Smooth muscle cell (in vitro differentiated cells): ENCODE results near the gene RUFY1. TPM values are rescaled to one million over a fixed set of nuclear protein-coding genes. Genes with fewer than 3 reads are reported as not detected.
"Not testable (repeated sequence)": the region's sequence is repeated elsewhere in the genome, so short reads cannot be mapped to it uniquely, and the experiment has no call there.

ENCODE experiments used
- DNase-seq: peaks from one replicate; lab custom pipeline; 2025; ENCODE audit not compliant: unreplicated experiment; lab: John Stamatoyannopoulos, UW
- H2AFZ ChIP-seq: fragments of 200-600 bp; sonication (generic); 2 replicates; pipeline ENCODE4 v1.6.0; 2016; ENCODE audit warnings: antibody characterized with exemption, low read depth, mild to moderate bottlenecking
- H3F3A ChIP-seq: fragments of 200-600 bp; sonication (generic); 2 replicates; pipeline ENCODE4 v1.6.0; 2017; ENCODE audit warnings: antibody characterized with exemption, low read depth
- H3K27ac ChIP-seq: fragments of 200-600 bp; sonication (generic); 2 replicates; pipeline ENCODE4 v1.5.1; 2016; ENCODE audit warnings: low read depth, mild to moderate bottlenecking
- H3K27me3 ChIP-seq: fragments of 200-600 bp; sonication (generic); 2 replicates; pipeline ENCODE4 v1.6.1; 2016; ENCODE audit warnings: low read depth, mild to moderate bottlenecking
- H3K36me3 ChIP-seq: fragments of 200-600 bp; sonication (generic); 2 replicates; pipeline ENCODE4 v1.5.1; 2016; ENCODE audit warnings: low read depth
- H3K4me1 ChIP-seq: fragments of 200-600 bp; sonication (generic); 2 replicates; pipeline ENCODE4 v1.5.1; 2016; ENCODE audit warnings: low read depth
- H3K4me2 ChIP-seq: fragments of 200-600 bp; sonication (generic); 2 replicates; pipeline ENCODE4 v1.6.0; 2016; ENCODE audit warnings: mild to moderate bottlenecking
- H3K4me3 ChIP-seq: fragments of 200-600 bp; sonication (generic); 2 replicates; pipeline ENCODE4 v1.5.1; 2016; ENCODE audit warnings: mild to moderate bottlenecking
- H3K79me2 ChIP-seq: fragments of 200-600 bp; sonication (generic); 2 replicates; pipeline ENCODE4 v1.6.0; 2016; ENCODE audit warnings: low read depth, mild to moderate bottlenecking
- H3K9ac ChIP-seq: fragments of 200-600 bp; sonication (generic); 2 replicates; pipeline ENCODE4 v1.6.0; 2016; ENCODE audit warnings: low read depth
- H3K9me3 ChIP-seq: fragments of 200-600 bp; sonication (generic); replicated peaks from 2 replicates; pipeline ENCODE4 v1.5.1; 2016; ENCODE audit warnings: low read depth
- H4K20me1 ChIP-seq: fragments of 200-600 bp; sonication (generic); 2 replicates; pipeline ENCODE4 v1.6.0; 2016; ENCODE audit warnings: low read depth
- CTCF ChIP-seq: fragments of 200-600 bp; sonication (generic); IDR thresholded peaks from 2 replicates; pipeline ENCODE4 v1.5.1; 2017; ENCODE audit warnings: borderline replicate concordance, mild to moderate bottlenecking, antibody characterized with exemption; ENCODE audit not compliant: insufficient read depth, poor library complexity, severe bottlenecking
- WGBS: methylation state at CpG from one replicate; pipeline ENCODE4 v1.1.7; 2016; ENCODE audit warnings: low lambda C conversion rate; 5-methylcytosine and 5-hydroxymethylcytosine counted together
- polyA plus RNA-seq: library from polyadenylated mRNA; unstranded; fragments of >200 nt; fragmentation: Nextera tagmentation; extraction: Ambion mirVana; gene quantifications from 2 replicates; pipeline ENCODE4 v1.2.1, GENCODE V29; 2016
- total RNA-seq: library from RNA; depleted of rRNA; stranded (reverse); fragments of >200 nt; gene quantifications from 2 replicates; pipeline ENCODE4 v1.2.3, GENCODE V29; 2014

RUFY1 gene
- total and polyA plus RNA-seq, 2 experiments from 2014 or later: 23.8 to 26.4 TPM

GRCh38 chr5:179509845-179510244 lies 40.5 kb upstream of the RUFY1 start:
- WGBS: 83% methylated on average over 1 of the region's 1 CpG
- no peaks in the 10 kb centered on the region for H3K79me2 ChIP-seq
- no peak overlapping the region for H3K4me3 ChIP-seq

GRCh38 chr5:179512452-179513000 lies 37.8 kb upstream of the RUFY1 start:
- WGBS: 95% methylated on average over 15 of the region's 15 CpGs
- Histone ChIP-seq H3K4me3 (no peak overlapping the region), H3K27ac (no peak overlapping the region), H3K79me2 (no peaks in the 10 kb centered on the region), H3K4me2 (no peak overlapping the region), H3K27me3 (no peaks in the 10 kb centered on the region), H3K4me1 (no peaks in the 10 kb centered on the region), H3F3A (no peaks in the 10 kb centered on the region), H4K20me1 (no peaks in the 10 kb centered on the region), H3K36me3 (no peaks in the 10 kb centered on the region), H3K9ac (no peak overlapping the region), H2AFZ (no peak overlapping the region), H3K9me3 (no peaks in the 10 kb centered on the region)
- no peak for TF ChIP-seq CTCF
- no peak for DNase-seq

More at GRCh38 chr5:179509845-179510244, 40.5 kb upstream of the RUFY1 start:
- Histone ChIP-seq H3K4me1 (no peaks in the 10 kb centered on the region), H3K36me3 (no peaks in the 10 kb centered on the region), H3K4me2 (no peak overlapping the region), H3K27ac (no peak overlapping the region), H2AFZ (no peak overlapping the region), H3K9me3 (no peaks in the 10 kb centered on the region), H3F3A (no peaks in the 10 kb centered on the region), H3K9ac (no peak overlapping the region), H3K27me3 (no peaks in the 10 kb centered on the region), H4K20me1 (no peaks in the 10 kb centered on the region)
- no peak for DNase-seq
- no peak for TF ChIP-seq CTCF

GRCh38 chr5:179515501-179515900 lies 34.9 kb upstream of the RUFY1 start:
- not testable (repeated sequence) for H3F3A ChIP-seq, H3K79me2 ChIP-seq, H3K4me3 ChIP-seq, H4K20me1 ChIP-seq, H3K27me3 ChIP-seq, H3K36me3 ChIP-seq, DNase-seq, H3K4me2 ChIP-seq, H3K9me3 ChIP-seq, H3K9ac ChIP-seq, H3K4me1 ChIP-seq, H3K27ac ChIP-seq, H2AFZ ChIP-seq
- 73% methylated on average over 7 of the region's 7 CpGs for WGBS

- Histone ChIP-seq H3K4me1 (no peaks in the 10 kb centered on the region), H3K79me2 (no peaks in the 10 kb centered on the region), H4K20me1 (no peaks in the 10 kb centered on the region), H3K4me2 (no peak overlapping the region), H3K27me3 (no peaks in the 10 kb centered on the region), H3K9me3 (no peaks in the 10 kb centered on the region), H3K36me3 (no peaks in the 10 kb centered on the region), H3F3A (no peaks in the 10 kb centered on the region), H3K4me3 (no peak overlapping the region), H3K27ac (no peak overlapping the region), H2AFZ (no peak overlapping the region), H3K9ac (no peak overlapping the region)
- TF ChIP-seq CTCF: no peak
- 79% methylated on average over 9 of the region's 9 CpGs for WGBS
- DNase-seq: no peak
Observed at GRCh38 chr5:179516221-179516620, 34.1 kb upstream of the RUFY1 start.

- not testable (repeated sequence) for H3K9me3 ChIP-seq, H3K4me1 ChIP-seq, H3K4me2 ChIP-seq, DNase-seq, H3K79me2 ChIP-seq, H2AFZ ChIP-seq, H3K27me3 ChIP-seq, H3F3A ChIP-seq, H4K20me1 ChIP-seq, H3K36me3 ChIP-seq, H3K9ac ChIP-seq, H3K4me3 ChIP-seq, H3K27ac ChIP-seq
- WGBS: 95% methylated on average over 2 of the region's 7 CpGs
Observed at GRCh38 chr5:179517746-179518145, 32.6 kb upstream of the RUFY1 start.

GRCh38 chr5:179518369-179518768 lies 32.0 kb upstream of the RUFY1 start:
- not testable (repeated sequence) for DNase-seq, H3K4me3 ChIP-seq, H4K20me1 ChIP-seq, H3K9ac ChIP-seq, H3K79me2 ChIP-seq, H3K27me3 ChIP-seq, H3K9me3 ChIP-seq, H3K36me3 ChIP-seq, H2AFZ ChIP-seq, H3K4me2 ChIP-seq, H3K27ac ChIP-seq, H3F3A ChIP-seq, H3K4me1 ChIP-seq
- WGBS: 80% methylated on average over 15 of the region's 17 CpGs
